Measurements from ENCODE around the gene CRYGA. TPM values are rescaled to one million over a fixed set of nuclear protein-coding genes. Genes with fewer than 3 reads are reported as not detected.

CRYGA gene
- not detected for polyA plus RNA-seq (2013, experiment 1 of 2)
- polyA plus RNA-seq (2013, experiment 2 of 2) = not detected

- WGBS = 89% methylated on average over 2 of the region's 2 CpGs
- Histone ChIP-seq H3K27me3 (ENCODE audit: insufficient read depth, low read length) (no peaks in the 10 kb centered on the region), H3K9ac (ENCODE audit: low read depth, low read length) (no peak within 1 kb of the TSS), H3K9me3 (ENCODE audit: insufficient read depth, low read depth, low read length) (no peaks in the 10 kb centered on the region), H3K4me3 (ENCODE audit: low read length) (no peak within 1 kb of the TSS), H3K4me1 (ENCODE audit: insufficient read depth, low read length) (0 out of 2 replicates have a peak, but pooled peaks cover 3% of the 10 kb centered on the region), H3K27ac (ENCODE audit: low read depth, low read length) (no peak within 1 kb of the TSS), H3K36me3 (ENCODE audit: insufficient read depth, low read length) (no peaks in the 10 kb centered on the region)
Observed at GRCh38 chr2:208163489-208163888, at the start of gene CRYGA. Gene CRYGA, minus strand, starts transcription at chr2:208163589. Its CDS starts 33 bp downstream, at chr2:208163556.

DNA sequence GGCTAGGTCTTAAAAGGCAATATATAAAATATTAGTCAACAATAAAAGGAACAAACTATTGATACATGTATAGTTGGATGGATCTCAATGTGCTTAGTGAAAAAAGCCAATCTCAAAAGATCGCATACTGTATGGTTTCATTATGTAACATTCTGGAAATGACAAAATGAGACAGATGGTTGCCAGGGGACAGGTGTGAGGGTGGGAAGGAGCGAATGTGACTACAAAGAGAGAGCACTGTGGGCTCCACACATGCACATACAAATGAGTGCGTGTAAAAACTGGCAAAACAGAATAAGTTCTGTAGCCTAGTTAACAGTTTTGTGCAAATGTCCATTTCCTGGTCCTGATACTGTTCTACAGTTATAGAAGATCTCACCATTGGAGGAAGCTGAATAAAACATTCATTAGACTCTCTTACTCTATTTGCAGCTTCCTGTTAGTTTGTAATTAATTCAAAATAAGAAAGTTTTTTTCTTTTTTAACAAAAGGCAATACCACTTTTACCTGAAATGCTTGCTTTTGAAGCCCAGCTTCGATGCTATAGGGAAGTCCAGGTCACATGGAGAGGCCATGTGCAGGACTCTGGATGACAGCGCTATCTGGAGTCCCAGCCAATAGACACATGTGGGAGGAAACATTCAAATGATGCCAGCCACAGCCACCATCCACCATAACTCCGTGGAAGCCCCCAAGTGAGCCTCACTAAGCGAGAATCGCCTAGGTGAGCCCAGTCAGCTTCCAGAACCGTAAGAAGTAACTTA is 47.5 kb upstream of the CRYGA start:
- H3K4me3 ChIP-seq (ENCODE audit: low read length) = no peak overlapping the region
- no peaks in the 10 kb centered on the region for H3K36me3 ChIP-seq (ENCODE audit: insufficient read depth, low read length)
- no peak overlapping the region for H3K9ac ChIP-seq (ENCODE audit: low read depth, low read length)
- peaks cover 9% of the 10 kb centered on the region for H3K4me1 ChIP-seq (ENCODE audit: insufficient read depth, low read length)
- no peak overlapping the region for H3K27ac ChIP-seq (ENCODE audit: low read depth, low read length)
- H3K27me3 ChIP-seq (ENCODE audit: insufficient read depth, low read length) = no peaks in the 10 kb centered on the region
- H3K9me3 ChIP-seq (ENCODE audit: insufficient read depth, low read depth, low read length) = no peaks in the 10 kb centered on the region
- 96% methylated on average over 9 of the region's 9 CpGs for WGBS

DNA sequence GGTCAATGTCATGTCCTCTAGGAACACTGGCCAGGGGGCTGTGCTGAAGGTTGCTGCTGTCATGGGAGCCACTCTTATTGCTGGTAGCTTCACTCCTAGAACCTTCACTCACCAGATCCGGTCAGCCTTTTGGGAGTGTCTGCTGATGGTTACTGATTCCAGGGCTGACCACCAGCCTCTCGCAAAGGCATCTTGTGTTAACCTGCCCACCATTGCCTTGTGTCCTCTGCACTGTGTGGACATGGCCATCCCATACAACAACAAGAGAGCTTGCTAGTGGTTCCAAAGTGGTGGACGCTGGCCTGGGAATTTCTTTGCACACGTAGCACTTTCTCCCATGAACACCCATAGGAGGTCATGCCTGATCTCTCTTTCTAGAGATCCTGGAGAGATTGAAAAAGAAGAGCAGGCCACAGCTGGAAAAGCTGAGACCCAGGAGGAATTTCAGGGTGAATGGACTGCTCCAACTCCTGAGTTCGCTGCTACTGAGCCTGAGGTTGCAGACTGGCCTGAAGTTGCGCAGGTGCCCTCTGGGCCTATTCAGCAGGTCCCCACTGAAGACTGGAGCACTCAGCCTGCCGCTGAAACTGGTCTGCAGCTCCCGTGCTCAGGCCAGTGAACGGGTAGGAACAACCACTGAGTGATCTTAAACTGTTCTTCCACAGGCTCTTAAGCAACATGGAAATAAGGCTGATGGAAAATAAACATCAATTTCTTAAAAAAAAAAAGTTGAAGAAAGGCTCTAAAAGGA is 45.1 kb upstream of the CRYGA start:
- Histone ChIP-seq H3K27ac (ENCODE audit: low read depth, low read length) (no peak overlapping the region), H3K4me1 (ENCODE audit: insufficient read depth, low read length) (0 out of 2 replicates have a peak, but pooled peaks cover under 1% of the 10 kb centered on the region), H3K27me3 (ENCODE audit: insufficient read depth, low read length) (no peaks in the 10 kb centered on the region), H3K36me3 (ENCODE audit: insufficient read depth, low read length) (no peaks in the 10 kb centered on the region), H3K9ac (ENCODE audit: low read depth, low read length) (no peak overlapping the region), H3K4me3 (ENCODE audit: low read length) (no peak overlapping the region), H3K9me3 (ENCODE audit: insufficient read depth, low read depth, low read length) (no peaks in the 10 kb centered on the region)
- 94% methylated on average over 9 of the region's 9 CpGs for WGBS

- Histone ChIP-seq H3K9ac (ENCODE audit: low read depth, low read length) (no peak overlapping the region), H3K4me3 (ENCODE audit: low read length) (no peak overlapping the region), H3K36me3 (ENCODE audit: insufficient read depth, low read length) (no peaks in the 10 kb centered on the region), H3K27me3 (ENCODE audit: insufficient read depth, low read length) (no peaks in the 10 kb centered on the region), H3K9me3 (ENCODE audit: insufficient read depth, low read depth, low read length) (no peaks in the 10 kb centered on the region), H3K27ac (ENCODE audit: low read depth, low read length) (no peak overlapping the region), H3K4me1 (ENCODE audit: insufficient read depth, low read length) (no peaks in the 10 kb centered on the region)
- WGBS = 100% methylated on average over 3 of the region's 3 CpGs
Observed at GRCh38 chr2:208207769-208208168, 44.4 kb upstream of the CRYGA start.

DNA sequence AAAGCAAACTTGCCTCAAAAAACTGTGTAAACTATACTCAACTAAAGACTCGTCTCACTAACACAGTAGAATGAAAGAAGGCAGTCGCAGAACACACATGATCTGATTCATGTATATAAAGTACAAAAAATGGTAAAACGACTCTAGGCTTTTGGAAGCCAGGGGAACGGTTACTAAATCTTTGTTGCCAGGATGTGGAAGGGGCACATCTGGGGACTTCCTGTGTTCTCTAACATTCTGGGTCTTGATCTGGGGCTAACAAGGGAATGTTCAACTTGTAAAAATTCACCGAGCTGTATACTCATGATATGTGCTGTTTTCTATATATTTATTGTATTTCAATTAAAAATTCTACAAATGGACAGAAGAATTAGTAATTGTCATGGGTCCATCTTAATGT is 40.8 kb upstream of the CRYGA start:
- WGBS = 91% methylated on average over 4 of the region's 5 CpGs
- H3K27ac ChIP-seq (ENCODE audit: low read depth, low read length) = no peak overlapping the region
- no peaks in the 10 kb centered on the region for H3K4me1 ChIP-seq (ENCODE audit: insufficient read depth, low read length)
- no peak overlapping the region for H3K9ac ChIP-seq (ENCODE audit: low read depth, low read length)
- H3K27me3 ChIP-seq (ENCODE audit: insufficient read depth, low read length) = no peaks in the 10 kb centered on the region
- H3K36me3 ChIP-seq (ENCODE audit: insufficient read depth, low read length) = no peaks in the 10 kb centered on the region
- no peaks in the 10 kb centered on the region for H3K9me3 ChIP-seq (ENCODE audit: insufficient read depth, low read depth, low read length)
- H3K4me3 ChIP-seq (ENCODE audit: low read length) = no peak overlapping the region

GRCh38 chr2:208195531-208195930 is 32.1 kb upstream of the CRYGA start:
- Histone ChIP-seq H3K27me3 (ENCODE audit: insufficient read depth, low read length) (no peaks in the 10 kb centered on the region), H3K4me1 (ENCODE audit: insufficient read depth, low read length) (peaks cover 7% of the 10 kb centered on the region; the same call in 1 of the 2 replicates), H3K9me3 (ENCODE audit: insufficient read depth, low read depth, low read length) (no peaks in the 10 kb centered on the region), H3K36me3 (ENCODE audit: insufficient read depth, low read length) (no peaks in the 10 kb centered on the region), H3K9ac (ENCODE audit: low read depth, low read length) (no peak overlapping the region), H3K4me3 (ENCODE audit: low read length) (no peak overlapping the region), H3K27ac (ENCODE audit: low read depth, low read length) (no peak overlapping the region)
- WGBS = 92% methylated on average over 3 of the region's 3 CpGs

DNA sequence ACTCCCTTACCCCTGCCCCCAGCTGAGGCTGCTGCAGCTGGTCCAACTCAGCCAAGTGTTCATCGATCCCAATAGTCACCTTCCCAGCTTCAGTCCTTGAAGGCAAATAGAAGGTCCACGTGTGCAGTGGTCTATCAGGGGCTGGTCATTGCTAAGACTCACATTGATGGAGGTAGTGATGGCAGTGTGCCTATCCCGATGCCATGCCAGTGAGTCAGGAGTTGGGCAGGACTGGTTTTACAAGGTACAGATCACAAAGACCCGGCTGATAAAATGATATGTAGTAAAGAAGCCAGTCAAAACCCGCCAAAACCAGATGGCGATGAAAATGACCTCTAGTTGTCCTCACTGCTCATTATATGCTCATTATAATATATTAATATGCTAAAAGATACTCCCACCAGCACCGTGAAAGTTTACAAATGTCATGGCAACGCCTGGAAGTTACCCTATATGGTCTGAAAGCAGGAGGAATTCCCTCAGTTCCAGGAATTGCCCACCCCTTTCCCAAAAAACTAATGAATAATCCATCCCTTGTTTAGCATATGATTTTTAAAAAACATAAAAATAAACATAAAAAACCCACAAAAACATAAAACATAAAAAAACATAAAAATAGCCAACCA is 29.3 kb upstream of the CRYGA start:
- 96% methylated on average over 8 of the region's 8 CpGs for WGBS
- Histone ChIP-seq H3K36me3 (ENCODE audit: insufficient read depth, low read length) (no peaks in the 10 kb centered on the region), H3K9ac (ENCODE audit: low read depth, low read length) (no peak overlapping the region)

DNA sequence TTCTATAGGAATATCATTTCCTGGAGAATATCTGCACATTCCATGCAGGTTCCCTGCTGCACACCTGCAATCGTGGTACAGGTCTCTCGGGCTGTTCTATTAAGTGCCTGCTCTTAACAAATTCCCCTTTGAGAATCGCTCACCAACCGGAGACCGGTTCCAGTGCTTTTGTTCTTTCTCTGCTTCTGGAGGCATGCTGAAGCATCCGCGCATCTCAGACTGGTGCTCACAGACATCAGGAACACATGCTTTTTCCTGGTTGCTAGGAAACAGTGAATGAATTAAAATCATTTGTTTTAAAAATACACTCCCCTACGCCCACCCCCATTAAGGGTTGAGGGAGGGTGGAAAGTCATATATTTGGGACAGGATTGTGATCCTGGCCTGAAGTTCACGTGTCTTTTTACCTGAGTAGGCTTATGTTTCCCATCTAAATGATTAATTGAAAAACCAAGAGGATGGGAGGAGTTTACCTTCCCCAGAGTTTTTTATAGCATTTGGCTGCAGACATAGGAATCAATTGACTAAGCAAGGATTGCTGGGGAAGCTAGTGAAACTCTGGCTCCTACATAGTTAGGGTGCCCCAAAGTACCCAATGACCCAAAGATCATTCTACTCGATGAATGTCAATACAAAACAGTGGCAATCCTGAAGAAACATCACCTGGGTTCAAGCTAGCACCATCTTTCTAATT is 26.6 kb upstream of the CRYGA start, which contains the start of gene C2orf80:
Gene C2orf80 (minus strand): TSS at position 221 of the 694 bp plus-strand sequence. CDS start 3,044 bp downstream, outside the sequence.
- H3K4me3 ChIP-seq (ENCODE audit: low read length) = no peak within 1 kb of the TSS
- WGBS = 84% methylated on average over 9 of the region's 10 CpGs
- H3K27ac ChIP-seq (ENCODE audit: low read depth, low read length) = no peak within 1 kb of the TSS
- no peak within 1 kb of the TSS for H3K9ac ChIP-seq (ENCODE audit: low read depth, low read length)
- H3K27me3 ChIP-seq (ENCODE audit: insufficient read depth, low read length) = no peaks in the 10 kb centered on the region
- H3K36me3 ChIP-seq (ENCODE audit: insufficient read depth, low read length) = no peaks in the 10 kb centered on the region
- H3K9me3 ChIP-seq (ENCODE audit: insufficient read depth, low read depth, low read length) = no peaks in the 10 kb centered on the region
- peaks cover 25% of the 10 kb centered on the region for H3K4me1 ChIP-seq (ENCODE audit: insufficient read depth, low read length)

More for the DNA sequence above, 29.3 kb upstream of the CRYGA start:
- Histone ChIP-seq H3K27ac (ENCODE audit: low read depth, low read length) (no peak overlapping the region), H3K4me3 (ENCODE audit: low read length) (no peak overlapping the region), H3K27me3 (ENCODE audit: insufficient read depth, low read length) (no peaks in the 10 kb centered on the region), H3K9me3 (ENCODE audit: insufficient read depth, low read depth, low read length) (no peaks in the 10 kb centered on the region), H3K4me1 (ENCODE audit: insufficient read depth, low read length) (peaks cover 12% of the 10 kb centered on the region)

DNA sequence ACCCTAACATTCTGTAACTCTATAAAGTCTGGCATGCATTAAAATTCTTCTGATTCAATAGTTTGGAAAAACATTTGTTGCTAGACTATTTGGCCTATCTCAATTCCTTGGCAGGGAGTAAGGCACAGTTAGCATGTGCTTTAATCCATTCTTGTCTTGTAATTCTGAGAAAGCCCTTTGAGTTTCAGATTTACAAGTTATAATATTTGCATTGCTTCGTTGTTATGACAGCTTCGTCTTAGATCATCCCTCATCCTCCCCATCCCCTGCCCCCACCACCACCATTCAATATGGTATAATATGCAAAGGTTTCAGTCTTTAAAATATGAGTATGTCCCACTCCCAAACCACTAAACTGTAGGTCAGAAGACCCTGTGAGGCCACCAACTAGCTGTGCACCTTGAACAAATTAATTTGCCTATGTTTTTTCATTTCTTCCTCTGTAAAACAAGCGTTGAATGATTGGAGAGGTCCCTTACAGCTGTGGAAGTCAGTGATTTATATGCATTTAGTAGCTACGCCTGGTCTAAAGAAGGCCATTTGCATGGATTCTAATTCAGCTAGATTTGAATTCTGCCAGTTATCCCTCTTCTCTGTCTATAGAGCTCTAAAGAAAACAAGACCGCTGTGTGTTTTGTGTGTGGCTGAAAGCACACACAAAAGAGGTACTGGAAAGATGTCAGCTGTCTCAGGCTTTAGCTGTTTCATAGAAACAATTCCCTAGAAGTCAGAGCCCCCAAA is 25.9 kb upstream of the CRYGA start:
- no peaks in the 10 kb centered on the region for H3K9me3 ChIP-seq (ENCODE audit: insufficient read depth, low read depth, low read length)
- no peak overlapping the region for H3K4me3 ChIP-seq (ENCODE audit: low read length)
- 77% methylated on average over 3 of the region's 5 CpGs for WGBS
- H3K27ac ChIP-seq (ENCODE audit: low read depth, low read length) = no peak overlapping the region
- no peaks in the 10 kb centered on the region for H3K27me3 ChIP-seq (ENCODE audit: insufficient read depth, low read length)
- H3K36me3 ChIP-seq (ENCODE audit: insufficient read depth, low read length) = no peaks in the 10 kb centered on the region
- H3K9ac ChIP-seq (ENCODE audit: low read depth, low read length) = no peak overlapping the region
- peaks cover 31% of the 10 kb centered on the region for H3K4me1 ChIP-seq (ENCODE audit: insufficient read depth, low read length)

- H3K4me3 ChIP-seq (ENCODE audit: low read length) = no peak overlapping the region
- H3K36me3 ChIP-seq (ENCODE audit: insufficient read depth, low read length) = no peaks in the 10 kb centered on the region
- H3K9me3 ChIP-seq (ENCODE audit: insufficient read depth, low read depth, low read length) = no peaks in the 10 kb centered on the region
- H3K4me1 ChIP-seq (ENCODE audit: insufficient read depth, low read length) = peaks cover 41% of the 10 kb centered on the region
- H3K27me3 ChIP-seq (ENCODE audit: insufficient read depth, low read length) = no peaks in the 10 kb centered on the region
- no peak overlapping the region for H3K9ac ChIP-seq (ENCODE audit: low read depth, low read length)
- H3K27ac ChIP-seq (ENCODE audit: low read depth, low read length) = no peak overlapping the region
- 80% methylated on average over 2 of the region's 2 CpGs for WGBS
Observed at GRCh38 chr2:208186893-208187292, 23.5 kb upstream of the CRYGA start.
